SIG-M5 treated with dmso at 0.1 percent for 504 hours (cell line): ENCODE measurements around the gene PRSS23.
"Not testable (repeated sequence)": the region's sequence is repeated elsewhere in the genome, so short reads cannot be mapped to it uniquely, and the experiment has no call there.

Experiments used
- DNase-seq: peaks from one replicate; lab custom pipeline; 2025; ENCODE audit not compliant: unreplicated experiment; lab: John Stamatoyannopoulos, UW

Gene PRSS23

GRCh38 chr11:86812322-86812670 is 12.0 kb downstream of the PRSS23 start:
- no peak for DNase-seq

- no peak for DNase-seq
Measured at GRCh38 chr11:86812981-86813380, 12.6 kb downstream of the PRSS23 start.

- DNase-seq: no peak
Measured at GRCh38 chr11:86814775-86815174, 14.4 kb downstream of the PRSS23 start.

- DNase-seq: no peak
Measured at GRCh38 chr11:86815726-86816125, 15.4 kb downstream of the PRSS23 start.

- DNase-seq: no peak
Measured at GRCh38 chr11:86816251-86816726, 15.9 kb downstream of the PRSS23 start.

- peak; percentile 81 for DNase-seq
Measured at GRCh38 chr11:86818462-86819192, 18.3 kb downstream of the PRSS23 start.

GRCh38 chr11:86824139-86824538 is 23.8 kb downstream of the PRSS23 start:
- not testable (repeated sequence) for DNase-seq

- DNase-seq: not testable (repeated sequence)
Measured at GRCh38 chr11:86834376-86834775, 34.0 kb downstream of the PRSS23 start.

- DNase-seq: not testable (repeated sequence)
Measured at GRCh38 chr11:86844762-86845508, 44.6 kb downstream of the PRSS23 start.

- DNase-seq: no peak
Measured at GRCh38 chr11:86848132-86848531, 47.8 kb downstream of the PRSS23 start.

GRCh38 chr11:86849679-86850078 is 49.3 kb downstream of the PRSS23 start:
- DNase-seq: no peak
